Activated CD4-positive, alpha-beta T cell treated with anti-CD3 and anti-CD28 coated beads for 48 hours (primary cell): Measurements from ENCODE around the gene PKD2L1.
"Not testable (repeated sequence)": the region's sequence is repeated elsewhere in the genome, so short reads cannot be mapped to it uniquely, and the experiment has no call there.

Source experiments
- DNase-seq: peaks from one replicate; pipeline ENCODE4 v3.0.0-alpha.2; 2020

PKD2L1 gene

DNA sequence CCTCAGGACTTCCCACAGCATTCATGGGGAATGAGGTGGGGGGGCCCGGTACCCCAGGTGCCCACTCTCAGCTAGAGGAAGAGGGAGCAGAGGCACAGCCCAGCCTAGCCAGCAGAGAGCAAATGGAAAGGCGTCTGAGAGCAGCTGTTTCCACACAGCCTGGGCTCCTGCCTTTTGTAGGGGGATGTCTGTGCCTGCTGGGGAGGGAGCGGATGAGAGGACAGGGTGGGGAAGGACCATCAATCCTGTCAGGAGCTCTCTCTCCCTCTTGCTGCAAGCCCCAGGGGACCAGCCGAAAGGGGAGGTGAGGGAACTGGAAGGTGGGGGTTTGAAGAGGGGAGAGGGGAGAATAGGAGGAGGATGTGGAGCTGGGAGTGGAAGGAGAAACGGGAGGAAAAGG is at the start of gene PKD2L1:
Gene PKD2L1 (minus strand): TSS at position 150 of the 400 bp plus-strand sequence. CDS start 125 bp downstream, at position 25.
- no peak for DNase-seq

DNA sequence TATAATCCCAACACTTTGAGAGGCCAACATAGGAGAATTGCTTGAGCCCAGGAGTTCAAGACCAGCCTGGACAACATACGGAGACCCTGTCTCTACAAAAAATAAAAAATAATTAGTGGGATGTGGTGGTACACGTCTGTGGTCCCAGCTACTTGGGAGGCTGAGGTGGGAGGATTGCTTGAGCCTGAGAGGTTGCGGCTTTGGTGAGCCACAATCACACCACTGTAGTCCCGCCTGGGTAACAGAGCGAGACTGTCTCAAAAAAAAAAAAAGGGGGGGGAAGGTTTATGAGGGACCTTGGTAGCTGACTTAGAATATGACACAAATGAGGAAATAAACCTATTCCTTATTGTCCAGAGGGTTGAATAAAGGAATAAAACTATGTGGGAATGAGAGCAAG is 47.8 kb upstream of the PKD2L1 start:
- no peak for DNase-seq

DNA sequence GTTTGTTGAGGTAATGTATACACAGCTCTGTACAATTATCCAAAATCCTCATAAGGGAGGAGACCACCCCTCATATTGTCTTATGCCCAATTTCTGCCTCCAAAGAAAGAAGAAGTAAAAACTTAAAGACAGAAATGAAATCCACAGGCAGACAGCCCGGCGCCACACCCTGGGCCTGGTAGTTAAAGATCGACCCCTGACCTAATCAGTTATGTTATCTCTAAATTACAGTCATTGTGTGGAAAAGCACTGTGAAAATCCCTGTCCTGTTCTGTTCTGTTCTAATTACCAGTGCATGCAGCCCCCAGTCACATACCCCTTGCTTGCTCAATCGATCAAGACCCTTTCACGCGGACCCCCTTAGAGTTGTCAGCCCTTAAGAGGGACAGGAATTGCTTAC is 46.6 kb upstream of the PKD2L1 start:
- DNase-seq: not testable (repeated sequence)

DNA sequence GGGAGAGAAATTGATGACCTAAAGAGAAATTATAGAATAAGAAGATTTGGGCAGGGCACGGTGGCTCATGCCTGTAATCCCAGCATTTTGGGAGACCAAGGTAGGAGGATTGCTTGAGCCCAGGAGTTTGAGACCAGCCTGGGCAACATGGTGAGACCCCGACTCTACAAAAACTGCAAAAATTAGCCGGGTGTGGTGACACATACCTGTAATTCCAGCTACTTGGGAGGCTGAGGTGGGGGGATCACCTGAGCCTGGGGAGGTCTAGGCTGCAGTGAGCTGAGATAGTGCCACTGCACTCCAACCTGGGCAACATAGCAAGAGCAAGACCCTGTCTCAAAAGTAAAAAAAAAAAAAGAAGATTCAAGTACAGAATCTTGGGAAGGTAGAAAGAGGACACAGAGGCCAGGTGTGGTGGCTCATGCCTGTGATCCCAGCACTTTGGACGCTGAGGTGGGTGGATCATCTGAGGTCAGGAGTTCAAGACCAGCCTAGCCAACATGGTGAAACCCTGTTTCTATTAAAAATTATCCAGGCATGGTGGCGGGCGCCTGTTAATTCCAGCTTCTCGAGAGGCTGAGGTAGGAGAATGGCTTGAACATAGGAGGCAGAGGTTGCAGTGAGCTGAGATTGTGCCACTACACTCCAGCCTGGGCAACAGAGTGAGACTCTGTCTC is 44.8 kb upstream of the PKD2L1 start:
- DNase-seq: not testable (repeated sequence)

DNA sequence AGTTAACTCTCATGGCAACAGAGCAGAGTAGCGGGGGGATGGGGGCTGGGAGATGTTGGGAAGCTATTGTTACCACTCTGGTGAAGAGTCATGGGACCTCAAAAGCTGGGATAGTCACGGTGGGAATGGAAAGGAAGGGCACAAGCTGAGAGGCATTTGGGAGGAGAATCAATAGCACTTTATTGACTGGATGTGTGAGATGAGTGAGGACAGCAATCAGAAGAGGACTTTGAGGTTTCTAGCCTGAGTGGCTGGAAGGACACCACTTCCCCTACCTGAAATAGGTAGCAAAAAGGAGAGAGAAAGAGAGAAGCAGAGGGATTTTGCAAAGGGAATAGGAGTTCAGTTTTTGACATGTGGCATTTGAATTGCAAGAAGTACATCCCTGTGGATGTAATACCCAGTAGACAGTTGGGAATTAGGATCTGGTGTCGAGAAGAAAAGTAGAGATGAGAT is 44.2 kb upstream of the PKD2L1 start:
- DNase-seq: no peak

DNA sequence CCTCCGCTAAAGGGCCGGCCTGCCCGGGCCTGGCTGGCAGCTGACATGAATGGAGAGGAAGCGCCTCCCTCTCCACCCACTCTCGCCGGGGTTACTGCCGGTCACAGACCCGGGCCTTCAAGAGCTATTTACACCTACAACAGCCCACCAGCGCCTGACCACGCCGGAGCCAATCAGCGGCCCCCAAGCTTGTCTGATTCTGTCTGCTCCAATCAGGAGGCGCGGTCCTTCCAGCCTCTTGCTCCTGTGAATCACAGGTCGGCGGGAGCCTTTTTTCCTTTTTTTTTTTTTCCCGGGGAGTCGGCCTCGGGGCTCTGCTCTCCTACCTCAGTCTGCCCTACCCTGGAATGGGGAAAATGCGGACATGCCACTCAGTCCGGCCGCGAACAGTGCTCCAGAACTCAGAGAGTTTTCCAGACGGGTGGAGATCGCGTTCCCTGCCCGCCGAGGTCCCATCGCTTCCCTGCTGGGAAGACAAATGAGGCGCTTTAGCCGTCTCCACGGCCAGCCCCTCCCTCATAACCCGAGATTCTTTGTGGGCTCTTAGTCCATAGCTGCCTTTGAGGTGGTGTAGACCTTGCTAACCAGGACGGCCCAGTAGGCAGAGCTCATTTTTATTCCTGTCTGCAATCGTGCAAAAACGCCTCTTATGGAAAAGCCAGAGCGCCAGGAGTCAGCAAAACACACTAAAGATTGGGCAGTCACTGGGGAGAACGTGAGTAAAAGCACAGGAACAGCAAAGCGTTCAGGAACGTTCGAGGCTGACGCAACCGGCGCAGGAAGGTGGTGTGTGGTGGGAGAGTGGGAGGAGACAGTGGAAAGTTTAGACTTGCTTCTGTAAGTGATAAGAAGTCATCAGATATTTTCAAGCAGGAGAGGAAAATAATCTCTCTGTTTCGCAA is 43.5 kb upstream of the PKD2L1 start:
- DNase-seq: peak; percentile 97

DNA sequence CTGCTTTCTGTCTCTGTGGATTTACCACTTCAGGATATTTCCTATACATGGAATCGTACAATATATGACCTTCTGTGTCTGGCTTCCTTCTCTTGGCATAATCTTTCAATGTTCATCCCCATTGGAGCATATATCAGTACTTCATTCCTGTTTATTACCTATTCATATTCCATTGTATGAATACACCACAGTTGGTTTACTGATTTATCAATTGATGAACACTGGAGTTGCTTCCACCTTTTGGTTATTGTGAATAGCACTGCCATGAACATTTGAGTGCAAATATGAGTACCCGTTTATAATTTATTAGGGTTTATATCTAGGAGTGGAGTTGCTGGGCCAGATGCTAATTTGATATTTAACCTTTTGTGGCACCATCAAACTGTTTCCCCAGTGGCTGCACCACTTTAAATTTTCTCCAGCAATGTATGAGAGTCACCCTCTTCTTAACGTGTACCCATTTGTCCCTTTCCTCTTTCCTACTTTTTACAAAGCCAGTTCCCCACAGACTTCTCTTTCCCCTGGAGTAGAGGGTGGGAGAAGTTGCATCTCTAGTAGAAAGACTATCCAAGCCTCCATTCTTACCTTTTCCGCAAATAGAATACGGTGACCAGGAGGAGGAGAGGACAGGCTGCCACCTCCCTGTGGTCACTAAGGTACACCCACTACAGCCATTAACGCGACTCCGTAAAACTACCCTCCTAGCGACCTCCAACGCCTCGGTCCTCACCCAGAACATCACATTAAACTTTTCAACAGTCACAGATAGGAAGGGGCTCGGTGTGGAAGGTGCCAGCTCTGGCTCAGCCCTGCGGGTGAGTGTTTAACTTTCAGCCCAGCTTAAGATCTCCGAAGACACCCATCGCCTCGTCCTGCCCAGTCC is 42.6 kb upstream of the PKD2L1 start:
- no peak for DNase-seq

DNA sequence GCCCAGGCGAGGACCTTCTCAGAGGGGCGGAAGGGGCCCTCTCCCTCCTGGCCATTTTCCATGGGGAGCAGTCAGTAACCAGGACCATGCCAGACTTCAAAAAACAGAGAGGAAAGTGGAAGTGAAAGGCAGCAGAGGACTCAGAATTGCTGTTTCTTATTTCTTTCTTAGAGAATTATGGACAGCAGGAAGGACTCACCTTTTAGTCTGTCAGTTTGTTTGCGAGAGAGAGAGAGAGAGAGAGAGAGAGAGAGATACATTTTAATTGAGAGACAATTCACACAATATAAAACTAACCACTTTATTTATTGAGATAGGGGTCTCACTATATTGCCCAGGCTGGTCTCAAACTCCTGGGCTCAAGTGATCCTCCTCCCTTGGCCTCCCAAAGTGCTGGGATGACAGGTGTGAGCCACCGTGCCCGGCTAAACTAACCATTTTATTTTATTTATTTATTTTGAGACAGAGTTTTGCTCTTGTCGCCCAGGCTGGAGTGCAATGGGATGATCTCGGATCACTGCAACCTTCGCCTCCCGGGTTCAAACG is 41.5 kb upstream of the PKD2L1 start:
- DNase-seq: no peak

DNA sequence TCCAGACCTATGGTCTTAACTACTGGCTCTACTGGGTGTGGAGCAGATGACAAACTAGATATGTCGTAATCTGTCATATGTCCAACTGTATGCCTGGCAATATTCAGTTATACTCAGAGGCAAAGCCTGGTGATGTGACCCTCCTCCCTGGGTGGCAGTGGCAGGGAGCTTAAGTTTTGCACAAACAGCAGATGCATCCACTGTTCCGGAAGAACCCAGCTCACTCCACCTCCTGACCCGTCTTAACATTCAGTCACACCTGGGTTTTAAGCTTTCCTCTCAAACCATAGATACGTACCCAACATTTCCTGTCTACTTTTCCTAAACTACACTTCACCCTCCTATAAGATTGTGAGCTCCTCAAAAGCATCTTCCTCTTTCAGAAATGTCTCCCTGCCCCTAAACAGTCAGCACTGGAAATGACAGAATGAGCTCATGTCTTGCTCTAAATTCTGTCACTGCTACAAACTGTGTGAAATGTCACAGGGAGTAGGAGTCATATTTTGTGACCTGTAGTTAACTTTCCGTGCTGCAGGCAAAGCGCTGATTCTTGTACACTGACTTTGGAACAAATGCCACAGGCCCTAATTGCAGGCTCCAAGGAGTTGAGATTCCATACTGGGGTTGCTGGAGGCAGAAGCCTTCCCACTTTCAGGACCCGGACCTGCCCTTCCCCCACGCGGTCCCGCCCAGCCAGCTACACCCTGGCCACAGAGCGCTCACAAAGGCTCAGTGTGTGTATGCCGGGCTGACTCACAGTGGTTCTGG is 40.9 kb upstream of the PKD2L1 start:
- peak; percentile 79 for DNase-seq

DNA sequence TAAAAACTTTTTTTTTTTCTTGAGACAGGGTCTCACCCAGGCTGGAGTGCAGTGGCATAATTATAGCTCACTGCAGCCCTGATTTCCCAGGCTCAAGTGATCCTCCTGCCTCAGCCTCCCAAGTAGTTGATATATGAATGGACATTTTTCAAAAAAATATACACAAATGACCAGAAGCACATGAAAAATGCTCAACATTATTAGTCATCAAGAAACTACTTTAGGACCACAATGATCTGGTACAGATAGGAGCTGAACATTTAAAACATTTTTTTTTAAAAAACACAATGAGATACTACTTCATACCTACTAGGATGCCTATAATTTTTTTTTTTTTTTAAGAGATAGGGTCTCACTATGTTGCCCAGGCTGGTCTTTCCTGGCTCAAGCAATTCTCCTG is 38.7 kb upstream of the PKD2L1 start:
- DNase-seq: no peak

DNA sequence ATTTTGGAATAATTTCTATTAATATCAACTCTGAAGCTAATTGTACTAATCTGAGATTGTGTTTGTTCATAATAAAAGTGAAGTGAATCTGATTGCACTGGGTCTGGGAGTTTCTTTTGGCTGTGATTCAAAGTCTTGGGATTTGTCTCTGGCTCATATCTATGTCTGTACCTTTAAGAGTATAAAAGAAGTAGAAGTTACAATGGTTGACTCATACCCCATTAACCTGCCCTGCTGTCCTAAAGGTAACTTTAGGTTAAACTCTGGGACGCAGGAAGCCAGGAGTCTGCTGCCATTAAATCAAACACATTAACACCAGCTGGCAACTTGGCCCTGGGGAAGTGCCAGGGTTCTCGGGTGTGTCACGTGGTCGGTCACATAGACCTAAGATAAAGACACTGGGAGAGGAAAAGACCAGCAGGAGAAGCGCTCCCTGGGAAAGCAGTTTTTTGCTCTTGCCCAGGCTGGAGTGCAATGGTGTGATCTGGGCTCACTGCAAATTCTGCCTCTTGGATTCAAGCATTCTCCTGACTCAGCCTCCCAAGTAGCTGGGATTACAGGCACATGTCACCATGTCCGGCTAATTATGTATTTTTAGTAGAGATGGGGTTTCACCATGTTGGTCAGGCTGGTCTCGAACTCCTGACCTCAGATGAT is 34.8 kb upstream of the PKD2L1 start:
- no peak for DNase-seq

DNA sequence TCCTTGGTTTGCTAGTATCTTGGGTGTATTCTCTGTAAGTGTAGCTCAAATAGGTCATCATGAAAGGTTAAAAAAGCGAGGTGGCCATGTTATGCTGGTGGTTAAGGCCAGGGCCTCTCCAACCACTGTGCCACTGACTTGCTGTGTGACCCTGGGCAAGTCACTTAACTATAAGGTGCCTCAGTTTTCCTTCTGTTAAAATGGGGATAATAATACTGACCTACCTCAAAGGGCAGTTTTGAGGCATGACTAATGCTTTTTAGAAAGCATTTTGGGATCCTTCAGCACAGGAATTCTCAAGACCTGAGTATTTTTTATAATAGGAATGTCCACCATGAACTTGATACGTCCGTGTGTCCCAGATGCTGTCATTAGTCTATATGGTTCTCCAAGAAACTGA is 34.1 kb upstream of the PKD2L1 start:
- DNase-seq: no peak

DNA sequence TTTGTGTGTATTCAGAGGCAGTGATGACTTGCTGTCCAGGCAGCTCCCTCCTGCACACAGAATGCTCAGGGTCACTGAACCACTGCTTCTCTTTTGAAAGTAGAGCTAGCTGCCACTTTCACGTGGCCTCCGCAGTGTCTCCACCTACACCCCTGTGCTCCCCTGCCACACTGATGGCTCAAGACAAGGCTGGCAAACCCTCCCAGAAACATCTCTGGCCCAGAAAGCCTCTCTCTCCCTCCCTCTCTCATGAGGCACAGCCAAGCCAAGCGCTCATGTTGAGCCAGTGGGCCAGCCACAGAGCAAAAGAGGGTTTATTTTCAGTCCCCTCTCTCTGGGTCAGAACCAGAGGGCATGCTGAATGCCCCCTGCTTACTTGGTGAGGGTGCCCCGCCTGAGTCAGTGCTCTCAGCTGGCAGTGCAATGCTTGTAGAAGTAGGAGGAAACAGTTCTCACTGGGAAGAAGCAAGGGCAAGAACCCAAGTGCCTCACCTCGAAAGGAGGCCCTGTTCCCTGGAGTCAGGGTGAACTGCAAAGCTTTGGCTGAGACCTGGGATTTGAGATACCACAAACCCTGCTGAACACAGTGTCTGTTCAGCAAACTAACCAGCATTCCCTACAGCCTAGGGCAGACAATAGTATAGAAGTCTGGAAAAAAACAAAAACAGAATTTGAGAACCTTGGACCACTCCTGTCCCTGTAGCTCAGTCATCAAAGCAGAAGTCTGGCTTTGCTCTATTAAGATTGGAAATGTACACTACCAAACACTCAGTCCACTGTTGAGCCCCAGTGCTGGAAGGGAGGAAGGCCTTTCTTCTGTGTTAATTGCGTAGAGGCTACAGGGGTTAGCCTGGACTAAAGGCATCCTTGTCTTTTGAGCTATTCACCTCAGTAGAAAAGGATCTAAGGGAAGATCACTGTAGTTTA is 32.8 kb upstream of the PKD2L1 start:
- no peak for DNase-seq

DNA sequence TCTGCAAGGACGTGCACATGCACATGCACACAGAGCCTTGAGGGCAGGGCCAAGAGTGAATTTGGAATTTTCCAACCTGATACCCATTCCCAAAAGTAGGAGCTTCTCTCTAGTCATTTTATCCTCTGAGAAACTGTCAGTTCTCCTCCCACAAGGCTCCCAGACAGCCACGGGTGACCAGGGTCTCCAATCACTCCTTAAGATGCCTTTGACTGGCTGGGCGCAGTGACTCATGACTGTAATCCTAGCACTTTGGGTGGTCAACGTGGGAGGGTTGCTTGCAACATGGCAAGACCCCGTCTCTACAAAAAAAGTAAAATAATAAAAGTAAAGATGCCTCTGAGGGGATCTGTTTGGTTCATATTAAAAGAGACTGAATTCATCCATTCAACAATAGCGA is 30.2 kb upstream of the PKD2L1 start:
- DNase-seq: no peak

DNA sequence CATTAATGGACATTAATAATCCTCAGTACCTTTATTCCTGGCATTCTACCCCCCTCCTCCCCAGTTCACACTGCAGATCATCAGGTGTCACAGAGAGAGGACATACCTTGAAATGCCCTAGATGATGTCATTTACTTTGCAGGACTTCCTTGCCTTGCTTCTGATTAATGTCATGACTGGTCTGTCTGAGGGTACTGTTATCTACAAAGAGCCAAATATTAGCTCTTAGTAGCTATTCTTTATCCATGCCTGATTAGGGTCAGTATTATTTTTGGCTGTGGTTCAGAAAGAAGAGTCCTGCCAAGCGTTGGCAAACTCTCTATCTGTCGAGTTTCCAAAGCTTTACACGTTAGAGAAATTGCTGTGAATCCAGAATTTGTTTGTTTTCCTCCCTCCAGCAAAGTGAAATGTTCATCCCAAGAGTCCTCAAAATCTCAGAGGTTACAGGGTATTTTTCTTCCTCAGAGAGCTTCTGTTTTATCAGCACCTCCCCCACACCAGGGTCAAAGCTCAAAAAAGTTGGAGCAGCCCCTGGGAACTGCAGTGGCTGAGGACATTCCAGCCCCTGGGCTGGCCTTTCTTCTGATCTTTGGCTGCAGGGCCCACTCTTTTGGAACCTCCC is 29.6 kb upstream of the PKD2L1 start:
- no peak for DNase-seq

DNA sequence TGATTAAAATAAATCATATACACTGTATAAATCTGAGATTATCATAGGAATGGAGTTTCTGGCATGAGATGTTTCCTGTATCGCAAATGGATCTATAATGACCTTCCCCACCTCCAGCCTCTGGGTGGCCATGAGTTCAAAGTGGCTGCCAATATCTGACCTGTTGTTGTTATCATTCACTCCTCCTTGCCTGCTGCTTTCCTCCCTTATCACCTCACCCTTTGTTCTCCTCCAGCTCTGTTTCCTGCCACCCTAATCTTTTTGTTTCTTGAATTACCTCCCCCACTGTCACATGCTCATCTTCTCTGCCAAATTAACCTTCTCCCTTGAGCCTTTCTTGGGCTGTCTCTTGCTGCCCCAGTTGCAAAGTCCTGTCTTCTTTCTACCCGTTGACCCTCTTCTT is 29.0 kb upstream of the PKD2L1 start:
- no peak for DNase-seq

DNA sequence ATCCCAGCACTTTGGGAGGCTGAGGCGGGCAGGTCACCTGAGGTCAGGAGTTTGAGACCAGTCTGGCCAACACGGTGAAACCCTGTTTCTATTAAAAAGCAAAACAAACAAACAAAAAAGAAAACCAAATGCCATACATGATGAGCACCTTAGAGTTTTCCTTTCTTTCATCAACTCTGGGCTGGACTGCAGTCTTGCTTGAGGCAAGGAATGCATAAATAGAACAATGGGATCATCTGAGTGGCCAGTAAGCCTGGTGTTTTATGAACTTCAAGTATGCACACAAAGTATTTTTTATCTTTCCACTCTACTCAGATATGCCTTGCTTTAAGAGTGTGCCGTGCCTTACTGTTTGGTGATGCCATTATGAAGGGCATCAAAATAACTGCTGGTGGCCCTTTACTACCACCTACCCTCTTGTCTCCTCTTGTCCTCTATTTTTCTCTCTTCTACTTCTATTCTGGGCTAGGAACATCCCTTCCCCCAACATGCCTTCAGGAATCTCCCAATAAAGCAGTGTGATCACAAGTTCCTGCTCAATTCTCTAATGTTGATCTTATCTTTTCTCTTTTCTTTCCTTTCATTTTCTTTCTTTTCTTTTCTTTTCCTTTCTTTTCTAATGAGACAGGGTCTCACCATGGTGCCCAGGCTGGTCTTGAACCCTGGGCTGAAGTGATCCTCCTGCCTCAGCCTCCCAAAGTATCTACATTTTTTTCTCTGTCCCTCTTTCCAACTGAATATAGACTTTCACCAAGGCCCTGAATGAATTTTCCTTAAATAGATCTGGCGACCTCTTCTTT is 27.2 kb upstream of the PKD2L1 start:
- no peak for DNase-seq

DNA sequence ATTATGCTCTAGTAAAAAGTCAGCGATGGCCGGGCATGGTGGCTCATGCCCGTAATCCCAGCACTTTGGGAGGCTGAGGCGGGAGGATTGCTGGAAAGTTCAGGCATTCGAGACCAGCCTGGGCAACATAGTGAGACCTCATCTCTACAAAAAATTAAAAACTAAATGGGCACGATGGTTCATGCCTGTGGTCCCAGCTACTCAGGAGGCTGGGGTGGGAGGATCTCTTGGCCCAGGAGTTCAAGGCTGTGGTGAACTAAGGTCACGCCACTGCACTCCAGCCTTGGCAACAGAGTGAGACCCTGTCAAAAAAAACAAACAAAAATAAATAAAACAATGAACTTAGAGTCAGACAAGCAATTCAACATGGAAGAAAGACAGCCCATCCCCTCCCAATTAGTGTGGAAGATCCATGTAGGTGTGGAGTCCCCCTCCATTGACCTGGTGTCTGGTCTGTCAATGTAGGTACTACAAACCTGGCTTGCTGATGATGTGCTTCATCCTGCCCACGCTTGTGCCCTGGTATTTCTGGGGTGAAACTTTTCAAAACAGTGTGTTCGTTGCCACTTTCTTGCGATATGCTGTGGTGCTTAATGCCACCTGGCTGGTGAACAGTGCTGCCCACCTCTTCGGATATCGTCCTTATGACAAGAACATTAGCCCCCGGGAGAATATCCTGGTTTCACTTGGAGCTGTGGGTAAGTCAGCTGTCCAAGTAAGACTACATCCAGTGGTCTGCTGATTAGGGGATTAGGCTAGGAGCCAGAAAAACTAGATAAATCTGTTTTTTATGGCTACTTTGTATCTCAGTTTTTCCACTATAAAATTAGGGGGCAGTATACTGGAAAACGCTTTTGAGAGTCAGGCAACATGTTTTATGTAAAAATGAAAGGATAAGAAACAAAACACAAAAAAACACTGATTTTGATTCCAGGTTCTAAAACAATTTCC is 26.3 kb upstream of the PKD2L1 start:
- DNase-seq: no peak
